ENCODE results near the gene SYT1. TPM values are rescaled to one million over a fixed set of nuclear protein-coding genes. Genes with fewer than 3 reads are reported as not detected.

The SYT1 gene
- total and polyA plus RNA-seq, 2 experiments from 2014 or later: 48.7 to 51.7 TPM

DNA sequence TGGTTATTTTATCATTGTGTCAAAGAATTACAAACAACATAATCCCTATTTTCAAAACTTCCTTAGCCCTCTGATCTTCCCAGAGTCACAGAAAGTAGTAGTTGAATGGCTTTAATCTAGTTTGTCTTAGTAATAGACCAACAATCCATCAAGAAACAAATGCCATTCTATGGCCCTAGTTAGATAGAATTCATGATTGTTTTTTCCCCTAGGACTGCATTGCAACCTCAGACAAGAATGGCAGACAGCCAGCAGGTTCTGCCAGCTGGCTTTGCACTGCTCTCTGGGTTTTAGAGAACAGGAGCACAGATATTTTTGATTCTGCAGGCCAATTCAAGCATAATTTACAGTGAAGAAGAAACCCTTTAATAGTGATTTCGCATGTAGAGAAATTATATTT lies 33.8 kb downstream of the SYT1 start:
- Histone ChIP-seq H3K9me2 (ENCODE audit: insufficient read depth) (no peaks in the 10 kb centered on the region), H3K27me3 (ENCODE audit: insufficient read depth) (no peaks in the 10 kb centered on the region), H3F3A (replicated peaks; ENCODE audit: low read depth) (no peaks in the 10 kb centered on the region), H3K36me3 (ENCODE audit: insufficient read depth) (no peaks in the 10 kb centered on the region), H3K4me1 (ENCODE audit: insufficient read depth) (no peaks in the 10 kb centered on the region), H3K4me2 (no peak overlapping the region), H2AFZ (no peak overlapping the region), H3K4me3 (no peak overlapping the region), H4K20me1 (replicated peaks; ENCODE audit: insufficient read depth) (0 out of 2 replicates have a peak, but pooled peaks cover 6% of the 10 kb centered on the region), H3K27ac (ENCODE audit: low read depth) (no peak overlapping the region; the same call in 1 of the 2 replicates), H3K79me2 (replicated peaks; ENCODE audit: insufficient read depth) (peaks cover 38% of the 10 kb centered on the region)
- no peaks in the 10 kb centered on the region for H3K27me3 Mint-ChIP-seq (ENCODE audit: insufficient read depth, low read depth, poor library complexity)
- H3K36me3 Mint-ChIP-seq (ENCODE audit: low read depth): no peaks in the 10 kb centered on the region
- no peaks in the 10 kb centered on the region for H3K9me3 Mint-ChIP-seq
- ATAC-seq (no peak), DNase-seq (ENCODE audit: low spot score) (no peak)
- H3K4me1 Mint-ChIP-seq: peaks cover 12% of the 10 kb centered on the region; the same call in 2 of the 3 replicates
- no peak for TF ChIP-seq EZH2phosphoT487 (IDR thresholded peaks at IDR 0.05; ENCODE audit: unreplicated experiment)
- TF ChIP-seq, protein P1, sequence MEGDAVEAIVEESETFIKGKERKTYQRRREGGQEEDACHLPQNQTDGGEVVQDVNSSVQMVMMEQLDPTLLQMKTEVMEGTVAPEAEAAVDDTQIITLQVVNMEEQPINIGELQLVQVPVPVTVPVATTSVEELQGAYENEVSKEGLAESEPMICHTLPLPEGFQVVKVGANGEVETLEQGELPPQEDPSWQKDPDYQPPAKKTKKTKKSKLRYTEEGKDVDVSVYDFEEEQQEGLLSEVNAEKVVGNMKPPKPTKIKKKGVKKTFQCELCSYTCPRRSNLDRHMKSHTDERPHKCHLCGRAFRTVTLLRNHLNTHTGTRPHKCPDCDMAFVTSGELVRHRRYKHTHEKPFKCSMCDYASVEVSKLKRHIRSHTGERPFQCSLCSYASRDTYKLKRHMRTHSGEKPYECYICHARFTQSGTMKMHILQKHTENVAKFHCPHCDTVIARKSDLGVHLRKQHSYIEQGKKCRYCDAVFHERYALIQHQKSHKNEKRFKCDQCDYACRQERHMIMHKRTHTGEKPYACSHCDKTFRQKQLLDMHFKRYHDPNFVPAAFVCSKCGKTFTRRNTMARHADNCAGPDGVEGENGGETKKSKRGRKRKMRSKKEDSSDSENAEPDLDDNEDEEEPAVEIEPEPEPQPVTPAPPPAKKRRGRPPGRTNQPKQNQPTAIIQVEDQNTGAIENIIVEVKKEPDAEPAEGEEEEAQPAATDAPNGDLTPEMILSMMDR (conservative IDR thresholded peaks at IDR 0.05; ENCODE audit: low read depth in 2 of 2): no peak
- no peak for TF ChIP-seq STAT1 (IDR thresholded peaks at IDR 0.05; ENCODE audit: unreplicated experiment)
- TF ChIP-seq, protein P2, sequence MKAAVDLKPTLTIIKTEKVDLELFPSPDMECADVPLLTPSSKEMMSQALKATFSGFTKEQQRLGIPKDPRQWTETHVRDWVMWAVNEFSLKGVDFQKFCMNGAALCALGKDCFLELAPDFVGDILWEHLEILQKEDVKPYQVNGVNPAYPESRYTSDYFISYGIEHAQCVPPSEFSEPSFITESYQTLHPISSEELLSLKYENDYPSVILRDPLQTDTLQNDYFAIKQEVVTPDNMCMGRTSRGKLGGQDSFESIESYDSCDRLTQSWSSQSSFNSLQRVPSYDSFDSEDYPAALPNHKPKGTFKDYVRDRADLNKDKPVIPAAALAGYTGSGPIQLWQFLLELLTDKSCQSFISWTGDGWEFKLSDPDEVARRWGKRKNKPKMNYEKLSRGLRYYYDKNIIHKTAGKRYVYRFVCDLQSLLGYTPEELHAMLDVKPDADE (IDR thresholded peaks at IDR 0.05): no peak
- TF ChIP-seq EZH2 (IDR thresholded peaks at IDR 0.05; ENCODE audit: low read depth, unreplicated experiment): no peak
- no peak for TF ChIP-seq ZNF114 (CRISPR knock-in tag; IDR thresholded peaks at IDR 0.05)
- TF ChIP-seq NANOG (IDR thresholded peaks at IDR 0.05; ENCODE audit: borderline replicate concordance): no peak
- TF ChIP-seq, protein P3, sequence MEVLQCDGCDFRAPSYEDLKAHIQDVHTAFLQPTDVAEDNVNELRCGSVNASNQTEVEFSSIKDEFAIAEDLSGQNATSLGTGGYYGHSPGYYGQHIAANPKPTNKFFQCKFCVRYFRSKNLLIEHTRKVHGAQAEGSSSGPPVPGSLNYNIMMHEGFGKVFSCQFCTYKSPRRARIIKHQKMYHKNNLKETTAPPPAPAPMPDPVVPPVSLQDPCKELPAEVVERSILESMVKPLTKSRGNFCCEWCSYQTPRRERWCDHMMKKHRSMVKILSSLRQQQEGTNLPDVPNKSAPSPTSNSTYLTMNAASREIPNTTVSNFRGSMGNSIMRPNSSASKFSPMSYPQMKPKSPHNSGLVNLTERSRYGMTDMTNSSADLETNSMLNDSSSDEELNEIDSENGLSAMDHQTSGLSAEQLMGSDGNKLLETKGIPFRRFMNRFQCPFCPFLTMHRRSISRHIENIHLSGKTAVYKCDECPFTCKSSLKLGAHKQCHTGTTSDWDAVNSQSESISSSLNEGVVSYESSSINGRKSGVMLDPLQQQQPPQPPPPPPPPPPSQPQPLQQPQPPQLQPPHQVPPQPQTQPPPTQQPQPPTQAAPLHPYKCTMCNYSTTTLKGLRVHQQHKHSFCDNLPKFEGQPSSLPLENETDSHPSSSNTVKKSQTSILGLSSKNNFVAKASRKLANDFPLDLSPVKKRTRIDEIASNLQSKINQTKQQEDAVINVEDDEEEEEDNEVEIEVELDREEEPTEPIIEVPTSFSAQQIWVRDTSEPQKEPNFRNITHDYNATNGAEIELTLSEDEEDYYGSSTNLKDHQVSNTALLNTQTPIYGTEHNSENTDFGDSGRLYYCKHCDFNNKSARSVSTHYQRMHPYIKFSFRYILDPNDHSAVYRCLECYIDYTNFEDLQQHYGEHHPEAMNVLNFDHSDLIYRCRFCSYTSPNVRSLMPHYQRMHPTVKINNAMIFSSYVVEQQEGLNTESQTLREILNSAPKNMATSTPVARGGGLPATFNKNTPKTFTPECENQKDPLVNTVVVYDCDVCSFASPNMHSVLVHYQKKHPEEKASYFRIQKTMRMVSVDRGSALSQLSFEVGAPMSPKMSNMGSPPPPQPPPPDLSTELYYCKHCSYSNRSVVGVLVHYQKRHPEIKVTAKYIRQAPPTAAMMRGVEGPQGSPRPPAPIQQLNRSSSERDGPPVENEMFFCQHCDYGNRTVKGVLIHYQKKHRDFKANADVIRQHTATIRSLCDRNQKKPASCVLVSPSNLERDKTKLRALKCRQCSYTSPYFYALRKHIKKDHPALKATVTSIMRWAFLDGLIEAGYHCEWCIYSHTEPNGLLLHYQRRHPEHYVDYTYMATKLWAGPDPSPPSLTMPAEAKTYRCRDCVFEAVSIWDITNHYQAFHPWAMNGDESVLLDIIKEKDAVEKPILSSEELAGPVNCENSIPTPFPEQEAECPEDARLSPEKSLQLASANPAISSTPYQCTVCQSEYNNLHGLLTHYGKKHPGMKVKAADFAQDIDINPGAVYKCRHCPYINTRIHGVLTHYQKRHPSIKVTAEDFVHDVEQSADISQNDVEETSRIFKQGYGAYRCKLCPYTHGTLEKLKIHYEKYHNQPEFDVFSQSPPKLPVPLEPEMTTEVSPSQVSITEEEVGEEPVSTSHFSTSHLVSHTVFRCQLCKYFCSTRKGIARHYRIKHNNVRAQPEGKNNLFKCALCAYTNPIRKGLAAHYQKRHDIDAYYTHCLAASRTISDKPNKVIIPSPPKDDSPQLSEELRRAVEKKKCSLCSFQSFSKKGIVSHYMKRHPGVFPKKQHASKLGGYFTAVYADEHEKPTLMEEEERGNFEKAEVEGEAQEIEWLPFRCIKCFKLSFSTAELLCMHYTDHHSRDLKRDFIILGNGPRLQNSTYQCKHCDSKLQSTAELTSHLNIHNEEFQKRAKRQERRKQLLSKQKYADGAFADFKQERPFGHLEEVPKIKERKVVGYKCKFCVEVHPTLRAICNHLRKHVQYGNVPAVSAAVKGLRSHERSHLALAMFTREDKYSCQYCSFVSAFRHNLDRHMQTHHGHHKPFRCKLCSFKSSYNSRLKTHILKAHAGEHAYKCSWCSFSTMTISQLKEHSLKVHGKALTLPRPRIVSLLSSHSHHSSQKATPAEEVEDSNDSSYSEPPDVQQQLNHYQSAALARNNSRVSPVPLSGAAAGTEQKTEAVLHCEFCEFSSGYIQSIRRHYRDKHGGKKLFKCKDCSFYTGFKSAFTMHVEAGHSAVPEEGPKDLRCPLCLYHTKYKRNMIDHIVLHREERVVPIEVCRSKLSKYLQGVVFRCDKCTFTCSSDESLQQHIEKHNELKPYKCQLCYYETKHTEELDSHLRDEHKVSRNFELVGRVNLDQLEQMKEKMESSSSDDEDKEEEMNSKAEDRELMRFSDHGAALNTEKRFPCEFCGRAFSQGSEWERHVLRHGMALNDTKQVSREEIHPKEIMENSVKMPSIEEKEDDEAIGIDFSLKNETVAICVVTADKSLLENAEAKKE (CRISPR knock-in tag; IDR thresholded peaks at IDR 0.05): no peak
- no peak for TF ChIP-seq CREB1 (CRISPR knock-in tag; IDR thresholded peaks at IDR 0.05; ENCODE audit: low read depth)
- TF ChIP-seq, protein P4, sequence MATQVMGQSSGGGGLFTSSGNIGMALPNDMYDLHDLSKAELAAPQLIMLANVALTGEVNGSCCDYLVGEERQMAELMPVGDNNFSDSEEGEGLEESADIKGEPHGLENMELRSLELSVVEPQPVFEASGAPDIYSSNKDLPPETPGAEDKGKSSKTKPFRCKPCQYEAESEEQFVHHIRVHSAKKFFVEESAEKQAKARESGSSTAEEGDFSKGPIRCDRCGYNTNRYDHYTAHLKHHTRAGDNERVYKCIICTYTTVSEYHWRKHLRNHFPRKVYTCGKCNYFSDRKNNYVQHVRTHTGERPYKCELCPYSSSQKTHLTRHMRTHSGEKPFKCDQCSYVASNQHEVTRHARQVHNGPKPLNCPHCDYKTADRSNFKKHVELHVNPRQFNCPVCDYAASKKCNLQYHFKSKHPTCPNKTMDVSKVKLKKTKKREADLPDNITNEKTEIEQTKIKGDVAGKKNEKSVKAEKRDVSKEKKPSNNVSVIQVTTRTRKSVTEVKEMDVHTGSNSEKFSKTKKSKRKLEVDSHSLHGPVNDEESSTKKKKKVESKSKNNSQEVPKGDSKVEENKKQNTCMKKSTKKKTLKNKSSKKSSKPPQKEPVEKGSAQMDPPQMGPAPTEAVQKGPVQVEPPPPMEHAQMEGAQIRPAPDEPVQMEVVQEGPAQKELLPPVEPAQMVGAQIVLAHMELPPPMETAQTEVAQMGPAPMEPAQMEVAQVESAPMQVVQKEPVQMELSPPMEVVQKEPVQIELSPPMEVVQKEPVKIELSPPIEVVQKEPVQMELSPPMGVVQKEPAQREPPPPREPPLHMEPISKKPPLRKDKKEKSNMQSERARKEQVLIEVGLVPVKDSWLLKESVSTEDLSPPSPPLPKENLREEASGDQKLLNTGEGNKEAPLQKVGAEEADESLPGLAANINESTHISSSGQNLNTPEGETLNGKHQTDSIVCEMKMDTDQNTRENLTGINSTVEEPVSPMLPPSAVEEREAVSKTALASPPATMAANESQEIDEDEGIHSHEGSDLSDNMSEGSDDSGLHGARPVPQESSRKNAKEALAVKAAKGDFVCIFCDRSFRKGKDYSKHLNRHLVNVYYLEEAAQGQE (IDR thresholded peaks at IDR 0.05; ENCODE audit: unreplicated experiment): no peak
- TF ChIP-seq POLR2AphosphoS5 (IDR thresholded peaks at IDR 0.05; ENCODE audit: low read depth): no peak
- TF ChIP-seq JUNB (IDR thresholded peaks at IDR 0.05; ENCODE audit: unreplicated experiment): no peak
- TF ChIP-seq ZNF331 (CRISPR knock-in tag; IDR thresholded peaks at IDR 0.05; ENCODE audit: low read depth): no peak
- no peak overlapping the region for H3K27ac Mint-ChIP-seq
- H3K4me3 Mint-ChIP-seq: no peak overlapping the region
